Kidney epithelial cell (primary cell): Measurements from ENCODE around the gene CEACAM19. TPM values are rescaled to one million over a fixed set of nuclear protein-coding genes. Genes with fewer than 3 reads are reported as not detected.

Experiments
- DNase-seq: peaks from one replicate; pipeline ENCODE4 v3.0.0-alpha.2; 2010; ENCODE audit warnings: low read depth
- H3K27me3 ChIP-seq: 2 replicates; pipeline ENCODE4 v1.6.0; 2011; ENCODE audit warnings: low read length; ENCODE audit not compliant: control insufficient read depth, insufficient read depth
- H3K36me3 ChIP-seq: 2 replicates; pipeline ENCODE4 v1.5.1; 2011; ENCODE audit warnings: low read length; ENCODE audit not compliant: control insufficient read depth, insufficient read depth
- H3K4me3 ChIP-seq: 2 replicates; pipeline ENCODE4 v1.5.1; 2011; ENCODE audit warnings: low read depth, mild to moderate bottlenecking, control low read depth, low read length
- CTCF ChIP-seq: IDR thresholded peaks from 2 replicates; pipeline ENCODE4 v1.5.1; 2011; ENCODE audit warnings: mild to moderate bottlenecking, moderate library complexity, low read length, control low read depth, inconsistent platforms; ENCODE audit not compliant: insufficient read depth, poor library complexity, severe bottlenecking
- total RNA-seq: library from RNA; depleted of rRNA; stranded (reverse); fragments of >200 nt; gene quantifications from 2 replicates; pipeline ENCODE4 v1.2.3, GENCODE V29; 2015

CEACAM19 gene
- total RNA-seq, 1 donor from 2014 or later, result 6.4 TPM

GRCh38 chr19:44658069-44658733 is 13.1 kb upstream of the CEACAM19 start:
- no peaks in the 10 kb centered on the region for H3K27me3 ChIP-seq
- H3K4me3 ChIP-seq, result no peak overlapping the region
- DNase-seq, result no peak
- peaks cover 3% of the 10 kb centered on the region for H3K36me3 ChIP-seq
- TF ChIP-seq CTCF, result no peak

- Histone ChIP-seq H3K4me3 (no peak overlapping the region), H3K36me3 (no peaks in the 10 kb centered on the region), H3K27me3 (no peaks in the 10 kb centered on the region)
- DNase-seq, result no peak
- no peak for TF ChIP-seq CTCF
These were observed 11.2 kb upstream of the CEACAM19 start for GRCh38 chr19:44660081-44660480.

GRCh38 chr19:44661205-44661604 is 10.1 kb upstream of the CEACAM19 start:
- no peak for DNase-seq
- TF ChIP-seq CTCF, result no peak
- Histone ChIP-seq H3K27me3 (no peaks in the 10 kb centered on the region), H3K36me3 (peaks cover 1% of the 10 kb centered on the region), H3K4me3 (no peak overlapping the region)

GRCh38 chr19:44661904-44662303 is 9.4 kb upstream of the CEACAM19 start:
- no peak for DNase-seq
- Histone ChIP-seq H3K4me3 (no peak overlapping the region), H3K36me3 (peaks cover 1% of the 10 kb centered on the region), H3K27me3 (no peaks in the 10 kb centered on the region)
- TF ChIP-seq CTCF, result no peak

- no peak for TF ChIP-seq CTCF
- H3K36me3 ChIP-seq, result peaks cover 1% of the 10 kb centered on the region
- no peak overlapping the region for H3K4me3 ChIP-seq
- no peak for DNase-seq
- no peaks in the 10 kb centered on the region for H3K27me3 ChIP-seq
These were observed 8.4 kb upstream of the CEACAM19 start for GRCh38 chr19:44662691-44663385.
